ENCODE data around the gene HES4.

DNA sequence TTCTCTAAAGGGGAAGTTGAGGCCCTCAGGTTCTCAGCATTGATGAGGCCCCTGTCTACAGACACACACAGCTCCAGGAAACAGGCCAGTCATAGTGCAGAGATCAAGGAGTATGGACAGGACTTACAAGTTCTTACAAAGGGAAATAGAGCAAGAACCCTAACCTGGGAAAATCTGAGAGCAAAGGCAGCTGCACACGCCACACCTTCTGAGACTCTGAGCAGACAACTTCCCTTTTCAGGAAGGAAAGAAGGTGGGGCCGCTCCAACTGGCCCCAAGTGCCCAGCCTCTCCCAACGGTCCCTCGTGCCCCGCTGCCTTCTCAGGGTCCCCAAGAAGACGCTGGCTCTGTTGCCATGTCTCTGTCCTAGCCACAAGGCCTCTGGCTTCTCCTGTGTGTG, 44.4 kb downstream of the HES4 start:
- TF ChIP-seq, protein P1, sequence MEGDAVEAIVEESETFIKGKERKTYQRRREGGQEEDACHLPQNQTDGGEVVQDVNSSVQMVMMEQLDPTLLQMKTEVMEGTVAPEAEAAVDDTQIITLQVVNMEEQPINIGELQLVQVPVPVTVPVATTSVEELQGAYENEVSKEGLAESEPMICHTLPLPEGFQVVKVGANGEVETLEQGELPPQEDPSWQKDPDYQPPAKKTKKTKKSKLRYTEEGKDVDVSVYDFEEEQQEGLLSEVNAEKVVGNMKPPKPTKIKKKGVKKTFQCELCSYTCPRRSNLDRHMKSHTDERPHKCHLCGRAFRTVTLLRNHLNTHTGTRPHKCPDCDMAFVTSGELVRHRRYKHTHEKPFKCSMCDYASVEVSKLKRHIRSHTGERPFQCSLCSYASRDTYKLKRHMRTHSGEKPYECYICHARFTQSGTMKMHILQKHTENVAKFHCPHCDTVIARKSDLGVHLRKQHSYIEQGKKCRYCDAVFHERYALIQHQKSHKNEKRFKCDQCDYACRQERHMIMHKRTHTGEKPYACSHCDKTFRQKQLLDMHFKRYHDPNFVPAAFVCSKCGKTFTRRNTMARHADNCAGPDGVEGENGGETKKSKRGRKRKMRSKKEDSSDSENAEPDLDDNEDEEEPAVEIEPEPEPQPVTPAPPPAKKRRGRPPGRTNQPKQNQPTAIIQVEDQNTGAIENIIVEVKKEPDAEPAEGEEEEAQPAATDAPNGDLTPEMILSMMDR (conservative IDR thresholded peaks at IDR 0.05; ENCODE audit: low read depth, low read length): no peak
- TF ChIP-seq EZH2 (IDR thresholded peaks at IDR 0.05; ENCODE audit: borderline replicate concordance, low read depth, low read length, poor library complexity, severe bottlenecking): no peak

Data from A673 (cell line).